GM19035 (cell line): ENCODE data around the gene FADS3.
"Not testable (repeated sequence)": the region's sequence is repeated elsewhere in the genome, so short reads cannot be mapped to it uniquely, and the experiment has no call there.

Experiments used
- ATAC-seq: cut with Tn5 transposase; IDR thresholded peaks from one replicate; pipeline ENCODE4 v1.9.1; 2021; ENCODE audit not compliant: unreplicated experiment

FADS3 gene

GRCh38 chr11:61882267-61882666 lies 9.1 kb downstream of the FADS3 start:
- ATAC-seq, result not testable (repeated sequence)

- ATAC-seq, result no peak
These were observed 9.9 kb downstream of the FADS3 start for GRCh38 chr11:61881397-61881796.

GRCh38 chr11:61880454-61880853 lies 10.9 kb downstream of the FADS3 start:
- ATAC-seq, result no peak

- no peak for ATAC-seq
These were observed 11.3 kb downstream of the FADS3 start for GRCh38 chr11:61880031-61880430.

GRCh38 chr11:61879152-61879551 lies 12.2 kb downstream of the FADS3 start:
- no peak for ATAC-seq

- ATAC-seq, result no peak
These were observed 15.6 kb downstream of the FADS3 start for GRCh38 chr11:61875698-61876097.

- ATAC-seq, result no peak
These were observed 16.5 kb downstream of the FADS3 start for GRCh38 chr11:61874853-61875252.

GRCh38 chr11:61874377-61874809 lies 17.0 kb downstream of the FADS3 start:
- ATAC-seq, result no peak

GRCh38 chr11:61873588-61874376 lies 17.6 kb downstream of the FADS3 start:
- no peak for ATAC-seq

GRCh38 chr11:61872935-61873565 lies 18.3 kb downstream of the FADS3 start:
- ATAC-seq, result no peak

- peak; percentile 72 for ATAC-seq
These were observed 20.2 kb downstream of the FADS3 start for GRCh38 chr11:61871158-61871597.

GRCh38 chr11:61870541-61871031 lies 20.8 kb downstream of the FADS3 start:
- no peak for ATAC-seq

- ATAC-seq, result no peak
These were observed 21.5 kb downstream of the FADS3 start for GRCh38 chr11:61869708-61870451.

- ATAC-seq, result no peak
These were observed 22.0 kb downstream of the FADS3 start for GRCh38 chr11:61869429-61869707.

- no peak for ATAC-seq
These were observed 22.5 kb downstream of the FADS3 start for GRCh38 chr11:61868571-61869428.

GRCh38 chr11:61866958-61867343 lies 24.4 kb downstream of the FADS3 start:
- ATAC-seq, result no peak

GRCh38 chr11:61866231-61866957 lies 25.0 kb downstream of the FADS3 start:
- no peak for ATAC-seq

GRCh38 chr11:61864814-61865775 lies 26.2 kb downstream of the FADS3 start:
- ATAC-seq, result no peak

GRCh38 chr11:61863548-61864081 lies 27.7 kb downstream of the FADS3 start:
- no peak for ATAC-seq
